MM.1S (cell line): ENCODE measurements around the gene GH1.

Source experiments
- EZH2phosphoT487 ChIP-seq: fragments of 300-600 bp; sonication (generic); IDR thresholded peaks from 2 replicates; pipeline ENCODE4 v1.6.1; 2018; ENCODE audit warnings: antibody characterized with exemption, low read length
- TF ChIP-seq, protein P1 (sequence below): fragments of 300-600 bp; sonication (generic); IDR thresholded peaks from 2 replicates; pipeline ENCODE4 v1.5.1; 2016; ENCODE audit warnings: antibody characterized with exemption, low read length, mixed read lengths

DNA sequence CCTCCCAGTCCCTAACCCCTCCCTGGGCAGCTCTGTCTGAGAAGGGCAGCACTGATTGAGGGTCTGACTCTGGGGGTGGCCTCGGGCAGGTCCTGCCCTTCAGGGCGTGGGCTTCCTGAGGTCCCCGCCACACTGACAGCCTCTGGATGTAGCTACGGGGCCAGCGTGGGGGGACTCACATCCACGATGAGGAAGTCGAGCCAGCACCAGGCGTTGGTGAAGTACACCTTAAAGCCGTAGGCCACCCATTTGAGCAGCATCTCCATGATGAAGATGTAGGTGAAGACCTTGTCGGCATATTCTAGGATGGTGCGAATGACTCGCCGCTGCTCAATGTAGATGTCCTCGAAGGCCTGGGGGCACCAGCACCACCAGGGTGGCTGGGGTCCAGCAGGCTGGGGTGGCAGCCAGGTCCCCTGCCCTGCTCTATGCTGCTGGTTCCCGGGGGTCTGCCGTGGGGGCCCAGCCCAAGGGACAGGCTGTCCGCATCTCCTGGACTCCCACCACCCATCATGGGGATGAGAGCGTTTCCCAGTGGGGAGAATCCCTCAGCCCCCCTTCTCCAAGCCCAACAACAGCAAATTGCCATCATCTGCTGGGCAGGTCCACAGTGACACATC lies 29.2 kb upstream of the GH1 start:
- no peak for TF ChIP-seq EZH2phosphoT487
- TF ChIP-seq, protein P1, sequence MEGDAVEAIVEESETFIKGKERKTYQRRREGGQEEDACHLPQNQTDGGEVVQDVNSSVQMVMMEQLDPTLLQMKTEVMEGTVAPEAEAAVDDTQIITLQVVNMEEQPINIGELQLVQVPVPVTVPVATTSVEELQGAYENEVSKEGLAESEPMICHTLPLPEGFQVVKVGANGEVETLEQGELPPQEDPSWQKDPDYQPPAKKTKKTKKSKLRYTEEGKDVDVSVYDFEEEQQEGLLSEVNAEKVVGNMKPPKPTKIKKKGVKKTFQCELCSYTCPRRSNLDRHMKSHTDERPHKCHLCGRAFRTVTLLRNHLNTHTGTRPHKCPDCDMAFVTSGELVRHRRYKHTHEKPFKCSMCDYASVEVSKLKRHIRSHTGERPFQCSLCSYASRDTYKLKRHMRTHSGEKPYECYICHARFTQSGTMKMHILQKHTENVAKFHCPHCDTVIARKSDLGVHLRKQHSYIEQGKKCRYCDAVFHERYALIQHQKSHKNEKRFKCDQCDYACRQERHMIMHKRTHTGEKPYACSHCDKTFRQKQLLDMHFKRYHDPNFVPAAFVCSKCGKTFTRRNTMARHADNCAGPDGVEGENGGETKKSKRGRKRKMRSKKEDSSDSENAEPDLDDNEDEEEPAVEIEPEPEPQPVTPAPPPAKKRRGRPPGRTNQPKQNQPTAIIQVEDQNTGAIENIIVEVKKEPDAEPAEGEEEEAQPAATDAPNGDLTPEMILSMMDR = no peak
